ENCODE data around the gene CHID1. TPM values are rescaled to one million over a fixed set of nuclear protein-coding genes. Genes with fewer than 3 reads are reported as not detected.

Gene CHID1
- total RNA-seq, 1 donor from 2014 or later, result 72.9 TPM

DNA sequence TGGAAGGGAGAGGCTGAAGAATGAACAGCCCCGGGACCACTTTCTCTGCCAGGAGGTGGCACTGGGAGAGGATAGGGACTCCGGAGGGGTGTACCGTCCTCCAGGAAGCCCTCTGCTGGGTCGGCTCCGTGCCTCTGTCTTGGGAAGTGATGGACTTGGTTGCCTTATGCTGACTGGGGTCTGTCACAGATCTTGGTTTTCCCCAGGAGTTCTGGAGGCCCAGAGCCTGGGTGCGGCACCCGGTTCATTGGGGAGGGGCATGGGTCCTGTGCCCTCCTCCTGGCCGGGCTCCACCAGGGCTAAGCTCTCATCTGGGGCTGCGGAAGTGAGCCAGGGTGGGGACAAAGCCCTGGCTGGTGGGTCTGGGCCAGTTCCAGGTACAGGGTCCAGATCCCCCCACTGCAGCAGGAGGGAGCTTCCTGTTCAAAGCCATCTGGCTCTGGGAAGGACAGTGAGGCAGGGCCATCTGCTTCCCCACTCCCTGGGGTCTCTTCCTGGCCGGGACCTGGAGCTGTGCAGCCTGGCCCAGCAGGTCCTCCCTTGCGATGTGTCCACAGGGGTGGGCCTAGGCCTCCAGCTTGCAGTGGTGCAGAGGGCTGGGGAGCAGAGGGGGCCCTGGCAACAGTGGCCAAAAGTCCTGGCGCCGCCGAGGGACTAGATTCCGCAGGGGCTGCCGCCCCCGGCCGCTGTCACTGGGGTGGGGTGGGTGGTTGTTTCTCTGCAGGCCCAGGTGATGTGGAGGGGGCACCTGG lies 14.0 kb upstream of the CHID1 start:
- DNase-seq (ENCODE audit: extremely low spot score in 2 of 2), result no peak
- no peaks in the 10 kb centered on the region for H3K36me3 ChIP-seq
- H3K4me3 ChIP-seq, result peak overlapping the region; percentile 84 to 100
- H3K27ac ChIP-seq, result peak overlapping the region; percentile 93
- no peaks in the 10 kb centered on the region for H3K27me3 ChIP-seq
- H3K4me1 ChIP-seq, result peaks cover 38% of the 10 kb centered on the region
- intact Hi-C loops (cut with DNase I), result no loop called here
- no peaks in the 10 kb centered on the region for H3K9me3 ChIP-seq
- TF ChIP-seq POLR2A (IDR thresholded peaks at IDR 0.05) (no peak), POLR2AphosphoS5 (IDR thresholded peaks at IDR 0.05; ENCODE audit: insufficient read depth in 1 of 2, low read depth in 1 of 2) (no peak)
- TF ChIP-seq, protein P1, sequence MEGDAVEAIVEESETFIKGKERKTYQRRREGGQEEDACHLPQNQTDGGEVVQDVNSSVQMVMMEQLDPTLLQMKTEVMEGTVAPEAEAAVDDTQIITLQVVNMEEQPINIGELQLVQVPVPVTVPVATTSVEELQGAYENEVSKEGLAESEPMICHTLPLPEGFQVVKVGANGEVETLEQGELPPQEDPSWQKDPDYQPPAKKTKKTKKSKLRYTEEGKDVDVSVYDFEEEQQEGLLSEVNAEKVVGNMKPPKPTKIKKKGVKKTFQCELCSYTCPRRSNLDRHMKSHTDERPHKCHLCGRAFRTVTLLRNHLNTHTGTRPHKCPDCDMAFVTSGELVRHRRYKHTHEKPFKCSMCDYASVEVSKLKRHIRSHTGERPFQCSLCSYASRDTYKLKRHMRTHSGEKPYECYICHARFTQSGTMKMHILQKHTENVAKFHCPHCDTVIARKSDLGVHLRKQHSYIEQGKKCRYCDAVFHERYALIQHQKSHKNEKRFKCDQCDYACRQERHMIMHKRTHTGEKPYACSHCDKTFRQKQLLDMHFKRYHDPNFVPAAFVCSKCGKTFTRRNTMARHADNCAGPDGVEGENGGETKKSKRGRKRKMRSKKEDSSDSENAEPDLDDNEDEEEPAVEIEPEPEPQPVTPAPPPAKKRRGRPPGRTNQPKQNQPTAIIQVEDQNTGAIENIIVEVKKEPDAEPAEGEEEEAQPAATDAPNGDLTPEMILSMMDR (IDR thresholded peaks at IDR 0.05), result no peak

DNA sequence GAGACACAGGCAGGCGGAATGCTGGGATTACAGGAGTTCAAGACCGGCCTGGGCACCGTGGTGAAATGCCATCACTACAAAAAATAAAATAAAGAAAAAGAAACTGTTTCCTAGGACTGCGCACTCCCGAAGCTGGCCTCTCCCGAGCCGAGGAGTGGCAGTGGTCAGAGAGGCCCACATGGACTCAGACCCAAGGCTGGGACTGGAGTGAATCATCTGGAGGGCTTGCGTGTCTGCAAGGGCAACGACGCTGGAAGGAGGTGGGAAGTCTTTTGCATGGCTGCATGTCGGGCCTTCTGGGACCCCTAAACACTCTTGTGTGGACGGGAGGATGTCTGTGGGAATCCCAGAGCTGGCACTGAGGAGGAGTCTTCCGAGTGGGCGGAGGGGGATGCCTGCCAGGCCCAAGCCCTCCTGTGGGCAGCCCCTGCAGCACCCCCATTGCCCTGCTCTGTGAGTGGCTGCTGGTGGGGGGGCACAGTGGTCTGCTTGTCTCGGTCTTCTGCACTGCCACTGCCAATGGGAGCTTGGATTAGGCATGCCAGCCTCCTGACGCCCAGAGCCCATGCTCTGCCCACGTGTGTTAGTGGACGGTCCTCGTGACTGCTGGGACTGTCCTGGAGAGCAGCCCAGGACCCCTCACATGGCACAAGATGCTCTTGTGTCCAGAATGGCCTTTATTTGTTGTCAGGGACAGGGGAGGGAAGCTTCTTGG lies 13.2 kb upstream of the CHID1 start:
- Histone ChIP-seq H3K36me3 (no peaks in the 10 kb centered on the region), H3K4me1 (peaks cover 31% of the 10 kb centered on the region), H3K27me3 (no peaks in the 10 kb centered on the region), H3K9me3 (no peaks in the 10 kb centered on the region), H3K27ac (no peak overlapping the region), H3K4me3 (no peak overlapping the region)
- no peak for DNase-seq (ENCODE audit: extremely low spot score in 2 of 2)
- intact Hi-C loops (cut with DNase I), result no loop called here
- TF ChIP-seq POLR2A (IDR thresholded peaks at IDR 0.05) (no peak), POLR2AphosphoS5 (IDR thresholded peaks at IDR 0.05; ENCODE audit: insufficient read depth in 1 of 2, low read depth in 1 of 2) (no peak)
- TF ChIP-seq, protein P1 (IDR thresholded peaks at IDR 0.05), result no peak

DNA sequence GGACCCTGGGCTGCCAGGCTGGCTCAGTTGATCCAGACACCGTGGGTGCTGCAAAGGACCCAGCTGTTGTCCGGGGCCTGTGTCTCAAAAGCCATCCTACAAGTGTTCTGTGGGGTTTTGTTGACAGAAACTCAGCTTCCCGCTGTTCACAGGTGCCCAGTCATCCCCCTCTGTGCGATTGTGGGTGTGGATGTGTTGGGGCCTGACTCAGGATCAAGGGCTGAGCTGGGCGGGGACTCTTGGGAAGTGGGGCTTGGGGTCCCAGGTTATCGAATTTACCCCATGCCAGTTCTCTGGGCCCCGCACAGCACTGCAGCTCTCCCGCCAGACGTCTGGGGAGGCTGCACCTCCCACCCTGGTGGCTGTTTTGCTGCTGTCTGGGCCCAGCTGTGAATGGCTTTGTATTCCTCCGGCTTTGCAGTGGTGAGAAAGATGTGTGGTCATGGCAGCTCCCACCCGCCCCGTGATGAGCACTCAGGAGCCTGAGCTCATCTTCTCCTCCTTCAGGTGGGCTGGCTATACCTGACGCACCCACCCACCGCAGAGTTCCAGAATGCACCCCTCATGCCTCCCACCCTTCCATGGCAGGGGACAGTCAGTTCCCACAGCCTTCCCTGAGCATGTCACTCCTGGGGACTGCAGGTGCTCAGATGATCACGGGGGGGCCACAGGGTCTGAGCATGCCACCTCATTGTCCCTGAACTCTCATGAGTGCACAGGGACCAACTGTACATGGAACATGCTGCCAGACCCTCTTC lies 11.5 kb upstream of the CHID1 start:
- no peak overlapping the region for H3K4me3 ChIP-seq
- TF ChIP-seq, protein P1 (IDR thresholded peaks at IDR 0.05), result no peak
- TF ChIP-seq POLR2A (IDR thresholded peaks at IDR 0.05), result no peak
- no peak for TF ChIP-seq POLR2AphosphoS5 (IDR thresholded peaks at IDR 0.05; ENCODE audit: insufficient read depth in 1 of 2, low read depth in 1 of 2)
- no peaks in the 10 kb centered on the region for H3K36me3 ChIP-seq
- H3K9me3 ChIP-seq, result no peaks in the 10 kb centered on the region
- no peaks in the 10 kb centered on the region for H3K27me3 ChIP-seq
- H3K4me1 ChIP-seq, result peaks cover 13% of the 10 kb centered on the region
- no peak for DNase-seq (ENCODE audit: extremely low spot score in 2 of 2)
- no peak overlapping the region for H3K27ac ChIP-seq
- intact Hi-C loops (cut with DNase I), result no loop called here

DNA sequence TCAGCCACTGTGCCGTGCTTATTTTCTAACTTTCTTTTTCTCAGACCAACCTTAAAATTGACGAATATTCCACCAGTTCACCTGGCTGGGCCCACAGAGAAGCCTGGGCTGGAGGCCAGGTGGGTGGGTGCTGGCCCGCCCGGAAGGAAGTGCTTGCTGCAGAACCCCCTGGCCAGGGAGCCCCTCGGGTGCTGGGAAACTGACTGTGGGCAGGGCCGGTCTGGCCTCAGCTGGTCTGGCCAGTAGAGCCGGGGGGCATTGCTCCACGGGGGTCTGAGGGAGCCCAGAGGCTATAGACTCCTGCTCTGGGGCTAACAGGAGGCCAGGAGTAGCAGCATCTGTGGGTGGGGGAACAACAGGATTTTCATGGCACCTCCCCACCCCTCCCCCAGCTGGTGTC lies 6.8 kb upstream of the CHID1 start:
- DNase-seq (ENCODE audit: extremely low spot score in 2 of 2), result no peak
- H3K4me1 ChIP-seq, result no peaks in the 10 kb centered on the region
- no peaks in the 10 kb centered on the region for H3K36me3 ChIP-seq
- H3K27ac ChIP-seq, result no peak overlapping the region
- H3K4me3 ChIP-seq, result no peak overlapping the region
- H3K27me3 ChIP-seq, result no peaks in the 10 kb centered on the region
- H3K9me3 ChIP-seq, result no peaks in the 10 kb centered on the region
- intact Hi-C loops (cut with DNase I), result no loop called here
- no peak for TF ChIP-seq POLR2A (IDR thresholded peaks at IDR 0.05)
- TF ChIP-seq POLR2AphosphoS5 (IDR thresholded peaks at IDR 0.05; ENCODE audit: insufficient read depth in 1 of 2, low read depth in 1 of 2), result no peak

DNA sequence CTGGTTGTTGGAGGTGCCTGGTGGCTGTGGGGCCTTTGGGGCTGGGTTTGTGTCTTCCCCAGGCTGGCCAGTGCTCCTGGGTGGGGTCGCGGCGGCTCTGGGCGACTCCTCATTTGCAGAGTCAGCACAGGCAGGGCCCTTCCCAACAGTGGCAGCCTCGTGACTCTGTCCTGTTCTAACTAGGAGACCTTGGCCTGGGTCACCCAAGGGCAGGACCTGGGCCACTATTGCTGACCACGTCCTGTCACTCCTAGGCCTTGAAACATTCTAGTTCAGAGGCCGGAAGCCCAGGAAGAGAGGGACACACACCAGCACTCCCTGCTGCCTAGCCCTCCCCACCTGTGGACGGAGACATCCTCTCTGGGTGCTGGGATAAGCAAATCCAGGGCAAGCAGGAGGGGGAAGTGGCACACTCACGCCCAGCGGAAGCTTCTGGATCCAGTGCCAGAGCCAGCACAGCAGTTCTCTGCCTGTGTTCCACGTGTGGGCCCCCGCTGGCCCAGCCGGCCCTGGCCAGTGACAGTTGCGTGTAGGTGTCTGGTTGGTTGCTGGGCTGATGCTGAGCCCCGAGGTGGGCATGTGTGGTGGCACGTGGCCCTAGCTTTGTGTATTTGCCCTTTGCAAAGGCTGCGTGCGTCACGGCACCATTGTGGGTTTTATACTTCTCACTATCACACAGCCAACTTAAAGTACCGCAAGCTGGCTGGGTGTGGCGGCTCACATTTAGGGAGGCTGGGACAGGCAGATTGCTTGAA lies 4.3 kb upstream of the CHID1 start:
- DNase-seq (ENCODE audit: extremely low spot score in 2 of 2), result no peak

More for the DNA sequence above, 4.3 kb upstream of the CHID1 start:
- no peaks in the 10 kb centered on the region for H3K36me3 ChIP-seq
- H3K9me3 ChIP-seq, result no peaks in the 10 kb centered on the region
- TF ChIP-seq POLR2A (IDR thresholded peaks at IDR 0.05) (no peak), POLR2AphosphoS5 (IDR thresholded peaks at IDR 0.05; ENCODE audit: insufficient read depth in 1 of 2, low read depth in 1 of 2) (no peak)
- TF ChIP-seq, protein P1 (IDR thresholded peaks at IDR 0.05), result no peak
- no peak overlapping the region for H3K4me3 ChIP-seq
- H3K27ac ChIP-seq, result no peak overlapping the region
- intact Hi-C loops (cut with DNase I), result no loop called here
- peaks cover 15% of the 10 kb centered on the region for H3K4me1 ChIP-seq
- H3K27me3 ChIP-seq, result no peaks in the 10 kb centered on the region
